HEK293T (cell line): ENCODE results near the gene TTC23L.

Source experiments
- CTCF ChIA-PET: fragments of 350-600 bp; formaldehyde crosslinking; extraction: SDS; loops from one replicate; lab custom pipeline; 2021; ENCODE audit warnings: antibody characterized with exemption, inconsistent platforms; lab: Yijun Ruan, JAX
- POLR2A ChIA-PET: fragments of 350-600 bp; formaldehyde crosslinking; extraction: SDS; loops from one replicate; lab custom pipeline; 2020; ENCODE audit warnings: antibody characterized with exemption, inconsistent platforms; lab: Yijun Ruan, JAX
- DNase-seq: peaks from one replicate; pipeline ENCODE4 v3.0.0; 2012; ENCODE audit warnings: mixed read lengths; ENCODE audit errors: extremely low spot score
- ARNT ChIP-seq: fragments of 450-650 bp; IDR thresholded peaks from 2 replicates; pipeline ENCODE4 v1.6.1; 2017; ENCODE audit warnings: mild to moderate bottlenecking
- BHLHE40 ChIP-seq: fragments of 450-650 bp; IDR thresholded peaks from 2 replicates; pipeline ENCODE4 v1.6.1; 2016; ENCODE audit warnings: mild to moderate bottlenecking, moderate library complexity, borderline replicate concordance
- CTBP1 ChIP-seq: fragments of 450-650 bp; IDR thresholded peaks from 2 replicates; pipeline ENCODE4 v1.6.1; 2016; ENCODE audit warnings: borderline replicate concordance
- ELF4 ChIP-seq: fragments of 450-650 bp; IDR thresholded peaks from 2 replicates; pipeline ENCODE4 v1.6.1; 2017; ENCODE audit warnings: antibody characterized with exemption
- FOXA1 ChIP-seq: fragments of 450-650 bp; IDR thresholded peaks from 2 replicates; pipeline ENCODE4 v1.6.1; 2016; ENCODE audit warnings: mild to moderate bottlenecking
- FOXK2 ChIP-seq: fragments of 450-650 bp; IDR thresholded peaks from 2 replicates; pipeline ENCODE4 v1.6.1; 2016; ENCODE audit warnings: mild to moderate bottlenecking
- FOXM1 ChIP-seq: fragments of 450-650 bp; IDR thresholded peaks from 2 replicates; pipeline ENCODE4 v1.6.1; 2017; ENCODE audit warnings: mild to moderate bottlenecking, borderline replicate concordance
- HDGF ChIP-seq: fragments of 450-650 bp; IDR thresholded peaks from 2 replicates; pipeline ENCODE4 v1.6.1; 2017; ENCODE audit warnings: antibody characterized with exemption, borderline replicate concordance
- L3MBTL2 ChIP-seq: fragments of 450-650 bp; conservative IDR thresholded peaks from 2 replicates; pipeline ENCODE4 v1.6.1; 2016; ENCODE audit warnings: mild to moderate bottlenecking
- LEF1 ChIP-seq: fragments of 450-650 bp; IDR thresholded peaks from 2 replicates; pipeline ENCODE4 v1.6.1; 2017; ENCODE audit warnings: mild to moderate bottlenecking, borderline replicate concordance
- NFRKB ChIP-seq: fragments of 450-650 bp; IDR thresholded peaks from 2 replicates; pipeline ENCODE4 v1.6.1; 2016; ENCODE audit warnings: mild to moderate bottlenecking, moderate library complexity
- SP1 ChIP-seq: fragments of 450-650 bp; IDR thresholded peaks from 2 replicates; pipeline ENCODE4 v1.6.1; 2017
- SUZ12 ChIP-seq: fragments of 450-650 bp; IDR thresholded peaks from 2 replicates; pipeline ENCODE4 v1.6.1; 2016; ENCODE audit warnings: mild to moderate bottlenecking
- TARDBP ChIP-seq: fragments of 450-650 bp; IDR thresholded peaks from 2 replicates; pipeline ENCODE4 v1.6.1; 2016
- ZNF384 ChIP-seq: fragments of 450-650 bp; IDR thresholded peaks from 2 replicates; pipeline ENCODE4 v1.6.1; 2016
- TF ChIP-seq, protein P1 (sequence below): fragments of 450-650 bp; IDR thresholded peaks from 2 replicates; pipeline ENCODE4 v1.6.1; 2016

The TTC23L gene

DNA sequence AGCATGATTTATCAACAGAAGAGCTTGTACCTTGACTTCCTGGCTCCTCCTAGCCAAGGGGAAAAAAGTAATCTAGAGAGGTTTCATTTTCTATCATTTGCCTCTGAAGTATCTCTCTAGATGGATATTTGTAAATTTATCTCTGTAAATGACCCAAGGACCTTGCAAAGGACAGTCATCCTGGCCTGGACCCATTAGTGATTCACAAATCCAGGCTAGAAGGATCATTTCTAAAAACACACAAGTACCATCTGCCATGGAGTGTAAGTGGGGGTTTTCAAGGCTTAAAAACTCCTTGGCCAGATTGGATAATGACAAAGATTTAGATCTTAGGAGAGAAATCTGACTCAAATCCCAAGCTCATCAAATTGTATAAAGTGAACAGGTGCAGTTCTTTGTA lies 8.1 kb downstream of the TTC23L start:
- POLR2A ChIA-PET, result no interaction called here
- CTCF ChIA-PET, result no interaction called here
- no peak for DNase-seq

DNA sequence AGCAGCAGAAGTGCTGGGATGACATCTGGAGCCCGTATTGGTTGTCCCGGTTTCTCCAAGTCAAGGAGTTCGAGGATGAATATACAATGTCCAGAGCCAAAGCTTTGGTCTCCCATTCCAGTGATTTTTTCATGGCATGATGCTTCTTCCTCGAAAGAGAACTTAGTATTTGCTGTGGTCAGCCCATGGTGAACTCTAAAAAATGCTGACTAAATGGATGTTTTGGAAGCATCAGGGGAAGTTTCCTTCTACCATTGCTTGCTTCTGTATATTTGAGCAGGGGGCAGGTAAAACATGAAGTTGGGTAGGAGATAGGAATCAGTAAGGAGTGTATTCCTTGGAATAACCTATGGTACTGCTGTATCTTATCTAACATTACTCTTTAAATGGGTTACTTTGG lies 8.6 kb downstream of the TTC23L start:
- ChIA-PET CTCF (no interaction called here), POLR2A (no interaction called here)
- TF ChIP-seq SP1 (no peak), ZNF384 (no peak), NFRKB (no peak), L3MBTL2 (no peak), ELF4 (no peak), ARNT (no peak), CTBP1 (no peak)
- TF ChIP-seq, protein P1, sequence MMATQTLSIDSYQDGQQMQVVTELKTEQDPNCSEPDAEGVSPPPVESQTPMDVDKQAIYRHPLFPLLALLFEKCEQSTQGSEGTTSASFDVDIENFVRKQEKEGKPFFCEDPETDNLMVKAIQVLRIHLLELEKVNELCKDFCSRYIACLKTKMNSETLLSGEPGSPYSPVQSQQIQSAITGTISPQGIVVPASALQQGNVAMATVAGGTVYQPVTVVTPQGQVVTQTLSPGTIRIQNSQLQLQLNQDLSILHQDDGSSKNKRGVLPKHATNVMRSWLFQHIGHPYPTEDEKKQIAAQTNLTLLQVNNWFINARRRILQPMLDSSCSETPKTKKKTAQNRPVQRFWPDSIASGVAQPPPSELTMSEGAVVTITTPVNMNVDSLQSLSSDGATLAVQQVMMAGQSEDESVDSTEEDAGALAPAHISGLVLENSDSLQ, result no peak
- no peak for DNase-seq

More for the DNA sequence above, 8.1 kb downstream of the TTC23L start:
- TF ChIP-seq NFRKB (no peak), SP1 (no peak)

DNA sequence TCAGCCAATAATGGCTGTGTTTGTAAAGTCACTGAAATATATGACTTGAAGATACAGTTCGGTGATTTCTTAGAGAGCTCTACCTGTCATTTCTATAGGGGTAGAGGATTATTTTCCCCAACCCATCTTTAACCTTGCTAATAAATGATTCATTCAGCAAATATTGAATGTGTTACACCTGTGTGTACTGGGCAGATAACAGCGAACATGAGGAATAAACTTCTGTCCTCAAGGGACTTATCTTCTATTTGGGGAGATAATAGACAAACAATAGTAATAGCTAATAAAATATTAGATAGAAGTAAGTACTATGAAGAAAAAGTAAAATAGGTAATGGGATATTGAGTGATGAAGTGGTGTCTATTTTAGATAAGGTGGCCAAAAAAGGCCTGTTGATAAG lies 9.3 kb downstream of the TTC23L start:
- no peak for DNase-seq
- TF ChIP-seq SUZ12 (no peak), HDGF (no peak)
- ChIA-PET CTCF (no interaction called here), POLR2A (interaction anchor here (1.0 kb wide), 1 partner anchor 9 kb away, joined by 3 read pairs; the partner anchor contains the start of gene TTC23L)

DNA sequence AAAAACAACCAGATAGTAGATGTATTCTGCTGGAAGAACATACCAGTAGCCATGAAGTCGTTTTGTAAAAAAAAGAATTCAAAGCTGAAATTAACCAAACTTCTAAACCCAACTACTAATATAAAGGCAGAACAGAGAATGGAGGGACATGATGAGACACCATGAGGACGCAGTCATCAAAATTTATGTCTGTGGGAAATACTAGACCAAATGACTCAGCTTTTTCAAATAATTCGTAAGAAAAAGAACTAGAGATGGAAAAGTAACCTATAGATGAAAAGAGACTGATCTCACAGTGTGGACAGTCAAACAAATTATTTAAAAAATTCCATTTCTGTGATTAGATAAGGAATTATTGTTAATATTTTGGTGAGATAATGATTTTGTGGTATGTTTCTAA lies 10.3 kb downstream of the TTC23L start:
- ChIA-PET POLR2A (interaction anchor here (1.0 to 1.2 kb wide), 2 partner anchors 10 kb away, joined by 3 read pairs; partner anchors contain the start of gene TTC23L), CTCF (no interaction called here)
- no peak for TF ChIP-seq TARDBP
- TF ChIP-seq ELF4, result no peak
- no peak for TF ChIP-seq ARNT
- TF ChIP-seq L3MBTL2, result no peak
- TF ChIP-seq SP1, result no peak
- no peak for TF ChIP-seq CTBP1
- no peak for TF ChIP-seq ZNF384
- TF ChIP-seq FOXM1, result no peak
- TF ChIP-seq BHLHE40, result no peak
- no peak for TF ChIP-seq FOXA1
- TF ChIP-seq SUZ12, result no peak
- no peak for TF ChIP-seq LEF1
- no peak for TF ChIP-seq FOXK2
- TF ChIP-seq HDGF, result no peak
- DNase-seq, result no peak

DNA sequence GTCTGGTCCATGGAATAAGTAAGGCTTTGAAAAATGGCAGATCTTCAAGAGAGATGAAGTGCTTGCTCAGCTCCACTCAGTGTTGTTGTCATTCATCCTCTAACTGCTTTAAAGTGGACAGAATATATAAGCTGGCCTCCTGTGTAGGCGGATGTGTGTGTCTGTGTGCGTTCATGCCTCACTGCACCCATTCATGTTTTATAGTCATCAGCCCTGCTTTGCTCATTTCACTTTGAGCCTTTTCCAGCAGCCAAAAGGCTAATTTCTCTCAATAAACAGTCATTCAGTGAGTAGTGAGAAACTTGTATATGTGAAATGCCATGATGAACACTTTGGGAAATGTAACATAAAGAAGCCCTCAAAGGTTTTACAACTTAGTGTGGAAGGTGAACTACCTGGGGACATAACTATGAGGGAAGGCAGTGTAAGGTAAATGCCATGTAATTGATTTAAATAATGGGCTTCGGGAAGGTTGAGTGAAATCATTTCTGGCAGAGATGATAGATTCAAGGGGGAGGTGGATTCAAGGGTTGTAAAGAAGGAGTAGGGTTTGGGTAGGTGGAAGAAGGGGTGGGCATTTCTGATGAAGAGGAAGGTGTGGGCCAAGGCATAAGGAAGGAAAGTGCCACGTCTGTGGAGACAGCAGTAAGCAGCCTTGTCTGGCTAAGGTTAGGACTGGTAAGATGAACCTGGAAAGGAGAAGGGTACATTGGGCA lies 15.7 kb downstream of the TTC23L start:
- no peak for TF ChIP-seq HDGF
- no peak for TF ChIP-seq BHLHE40
- no peak for TF ChIP-seq ELF4
- no peak for TF ChIP-seq ARNT
- TF ChIP-seq SP1, result no peak
- no peak for TF ChIP-seq FOXA1
- no peak for TF ChIP-seq LEF1
- no peak for TF ChIP-seq L3MBTL2
- no peak for TF ChIP-seq TARDBP

DNA sequence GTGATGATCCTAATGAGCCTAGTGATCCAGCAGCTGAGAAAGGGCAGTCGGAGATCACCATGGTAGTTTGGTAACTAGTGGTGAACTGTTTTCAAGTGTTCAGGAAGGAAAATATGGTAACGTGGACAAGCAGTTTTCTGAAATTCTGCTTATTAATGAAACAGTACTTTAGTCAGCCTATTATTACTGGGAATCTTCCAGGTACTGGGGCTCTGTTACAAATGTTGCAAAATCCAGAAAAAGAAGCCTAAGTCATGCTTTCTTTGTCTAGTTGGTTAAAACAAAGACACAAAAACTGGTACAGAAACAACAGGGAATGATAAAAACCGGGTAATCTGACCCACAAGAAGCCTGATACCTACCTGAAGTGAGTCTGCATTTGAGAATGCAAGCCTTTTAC lies 18.2 kb downstream of the TTC23L start:
- TF ChIP-seq ARNT (no peak), LEF1 (no peak), ELF4 (no peak), BHLHE40 (no peak), FOXM1 (no peak), HDGF (no peak), NFRKB (no peak), SP1 (no peak), TARDBP (no peak), FOXA1 (no peak), FOXK2 (no peak), SUZ12 (no peak)
- TF ChIP-seq, protein P1, result no peak
- POLR2A ChIA-PET, result no interaction called here
- CTCF ChIA-PET, result no interaction called here
- DNase-seq, result no peak

More for the DNA sequence above, 15.7 kb downstream of the TTC23L start:
- ChIA-PET POLR2A (interaction anchor here (1.2 kb wide), 1 partner anchor 9 kb away, joined by 5 read pairs; no protein-coding TSS in a partner anchor), CTCF (interaction anchor here (0.6 kb wide), 1 partner anchor 43 kb away, joined by 3 read pairs; no protein-coding TSS in a partner anchor)
- peak; percentile 27 for DNase-seq

DNA sequence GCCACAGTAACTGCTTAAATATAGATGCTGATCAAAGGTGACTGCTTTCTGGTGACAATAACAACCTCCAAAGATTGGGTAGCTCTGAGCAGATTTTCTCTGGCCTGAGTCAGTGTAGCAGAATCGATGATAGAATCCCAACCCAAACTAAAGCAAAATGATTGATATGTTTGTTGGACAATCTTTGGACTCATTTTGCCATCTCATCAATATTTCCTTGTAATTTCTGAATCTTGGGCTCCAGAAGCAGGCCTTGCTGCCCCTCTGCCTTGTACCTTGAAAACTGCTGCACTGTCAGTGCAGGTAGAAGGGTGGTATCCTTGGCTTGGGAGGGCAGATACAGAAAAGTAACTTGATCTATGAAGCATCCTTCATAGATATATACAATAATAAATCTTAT lies 18.9 kb downstream of the TTC23L start:
- TF ChIP-seq SUZ12 (no peak), SP1 (no peak), FOXA1 (no peak), LEF1 (no peak), HDGF (no peak), FOXM1 (no peak), ELF4 (no peak), L3MBTL2 (no peak)
- ChIA-PET CTCF (no interaction called here), POLR2A (no interaction called here)
- no peak for DNase-seq
